Body of pancreas (tissue), 4 donors: Measurements from ENCODE around the gene CDR2L.

ENCODE experiments used
- CTCF ChIP-seq, 7 experiments: fragments of 450-650 bp in 4 of 7; fragments of 200-600 bp in 3 of 7; sonication (generic) in 3 of 7; IDR thresholded peaks; one replicate each; pipeline ENCODE4 v1.5.1; 2016 to 2019; ENCODE audit warnings: antibody characterized with exemption in 7 of 7
- POLR2A ChIP-seq, 3 donors: fragments of 450-650 bp; IDR thresholded peaks; one replicate each; pipeline ENCODE4 v1.6.1; 2016; ENCODE audit warnings: antibody characterized with exemption in 3 of 3, mild to moderate bottlenecking in 2 of 3

- TF ChIP-seq CTCF (IDR thresholded peaks at IDR 0.05) (no peak), POLR2A (IDR thresholded peaks at IDR 0.05) (no peak)
These were observed 1.2 kb upstream of the CDR2L start for GRCh38 chr17:74986206-74986576.
